ENCODE results near the gene AJM1.
"Not testable (repeated sequence)": the region's sequence is repeated elsewhere in the genome, so short reads cannot be mapped to it uniquely, and the experiment has no call there.

The AJM1 gene

DNA sequence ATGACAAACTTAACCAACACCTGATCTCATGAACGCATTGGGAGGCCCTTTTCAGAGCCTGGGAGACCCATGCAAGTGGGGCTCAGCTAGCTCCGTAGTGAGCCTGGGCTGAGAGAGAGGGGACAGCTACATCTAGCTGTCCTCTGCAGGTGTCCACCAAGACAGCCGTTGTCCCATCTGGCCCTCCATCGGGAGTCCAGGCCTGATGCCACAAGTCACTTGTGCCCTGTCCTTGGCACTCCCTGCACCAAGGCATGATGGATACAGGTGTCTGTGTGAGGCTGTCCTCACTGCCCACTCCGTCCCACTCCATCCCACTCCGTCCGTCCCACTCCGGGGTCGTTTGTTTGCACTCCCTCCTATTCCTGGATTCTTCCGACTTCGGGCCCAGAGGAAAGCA, 26.4 kb downstream of the AJM1 start:
- no peak overlapping the region for H2AFZ ChIP-seq (ENCODE audit: low read depth, low read length)
- peaks cover 4% of the 10 kb centered on the region; the same call in 1 of the 2 replicates for H4K20me1 ChIP-seq (ENCODE audit: insufficient read depth, low read length)
- H3K4me3 ChIP-seq (ENCODE audit: low read length) = no peak overlapping the region
- peaks cover 26% of the 10 kb centered on the region for H3K79me2 ChIP-seq (ENCODE audit: low read length)
- no peak overlapping the region for H3K4me2 ChIP-seq (ENCODE audit: low read length)
- no peaks in the 10 kb centered on the region for H3K27me3 ChIP-seq (ENCODE audit: low read depth, low read length)
- no peak overlapping the region for H3K27ac ChIP-seq (ENCODE audit: low read length)
- peaks cover 23% of the 10 kb centered on the region for H3K36me3 ChIP-seq (replicated peaks; ENCODE audit: low read depth, low read length)
- TF ChIP-seq, protein P1, sequence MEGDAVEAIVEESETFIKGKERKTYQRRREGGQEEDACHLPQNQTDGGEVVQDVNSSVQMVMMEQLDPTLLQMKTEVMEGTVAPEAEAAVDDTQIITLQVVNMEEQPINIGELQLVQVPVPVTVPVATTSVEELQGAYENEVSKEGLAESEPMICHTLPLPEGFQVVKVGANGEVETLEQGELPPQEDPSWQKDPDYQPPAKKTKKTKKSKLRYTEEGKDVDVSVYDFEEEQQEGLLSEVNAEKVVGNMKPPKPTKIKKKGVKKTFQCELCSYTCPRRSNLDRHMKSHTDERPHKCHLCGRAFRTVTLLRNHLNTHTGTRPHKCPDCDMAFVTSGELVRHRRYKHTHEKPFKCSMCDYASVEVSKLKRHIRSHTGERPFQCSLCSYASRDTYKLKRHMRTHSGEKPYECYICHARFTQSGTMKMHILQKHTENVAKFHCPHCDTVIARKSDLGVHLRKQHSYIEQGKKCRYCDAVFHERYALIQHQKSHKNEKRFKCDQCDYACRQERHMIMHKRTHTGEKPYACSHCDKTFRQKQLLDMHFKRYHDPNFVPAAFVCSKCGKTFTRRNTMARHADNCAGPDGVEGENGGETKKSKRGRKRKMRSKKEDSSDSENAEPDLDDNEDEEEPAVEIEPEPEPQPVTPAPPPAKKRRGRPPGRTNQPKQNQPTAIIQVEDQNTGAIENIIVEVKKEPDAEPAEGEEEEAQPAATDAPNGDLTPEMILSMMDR (IDR thresholded peaks at IDR 0.05; ENCODE audit: low read depth, low read length) = no peak
- no peak for TF ChIP-seq EZH2phosphoT487 (IDR thresholded peaks at IDR 0.05; ENCODE audit: low read depth)
- peaks cover 11% of the 10 kb centered on the region; the same call in 1 of the 2 replicates for H3K9me3 ChIP-seq (ENCODE audit: insufficient read depth, low read length)
- peaks cover 8% of the 10 kb centered on the region; the same call in 1 of the 2 replicates for H3K4me1 ChIP-seq (ENCODE audit: low read length)
- no peak overlapping the region for H3K9ac ChIP-seq (ENCODE audit: low read length)

DNA sequence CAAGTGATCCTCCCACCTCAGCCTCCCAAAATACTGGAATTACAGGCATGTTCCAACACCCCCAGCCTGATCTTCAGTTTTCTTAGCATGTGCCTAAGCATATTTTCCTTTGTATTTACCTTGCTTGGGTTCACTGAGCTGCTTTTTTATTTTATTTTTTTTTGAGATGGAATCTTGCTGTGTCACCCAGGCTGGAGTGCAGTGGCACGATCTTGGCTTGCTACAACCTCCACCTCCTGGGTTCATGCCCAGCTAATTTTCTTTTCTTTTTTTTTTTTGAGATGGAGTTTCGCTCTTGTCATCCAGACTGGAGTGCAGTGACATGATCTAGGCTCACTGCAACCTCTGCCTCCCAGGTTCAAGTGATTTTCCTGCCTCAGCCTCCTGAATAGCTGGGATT, 27.3 kb downstream of the AJM1 start:
- not testable (repeated sequence) for H4K20me1 ChIP-seq (ENCODE audit: insufficient read depth, low read length); H3K4me3 ChIP-seq (ENCODE audit: low read length); H3K27ac ChIP-seq (ENCODE audit: low read length); H2AFZ ChIP-seq (ENCODE audit: low read depth, low read length); H3K4me2 ChIP-seq (ENCODE audit: low read length); H3K4me1 ChIP-seq (ENCODE audit: low read length); H3K27me3 ChIP-seq (ENCODE audit: low read depth, low read length); H3K9ac ChIP-seq (ENCODE audit: low read length)
- peaks cover 17% of the 10 kb centered on the region for H3K36me3 ChIP-seq (replicated peaks; ENCODE audit: low read depth, low read length)
- peaks cover 11% of the 10 kb centered on the region; the same call in 1 of the 2 replicates for H3K9me3 ChIP-seq (ENCODE audit: insufficient read depth, low read length)
- peaks cover 19% of the 10 kb centered on the region for H3K79me2 ChIP-seq (ENCODE audit: low read length)

DNA sequence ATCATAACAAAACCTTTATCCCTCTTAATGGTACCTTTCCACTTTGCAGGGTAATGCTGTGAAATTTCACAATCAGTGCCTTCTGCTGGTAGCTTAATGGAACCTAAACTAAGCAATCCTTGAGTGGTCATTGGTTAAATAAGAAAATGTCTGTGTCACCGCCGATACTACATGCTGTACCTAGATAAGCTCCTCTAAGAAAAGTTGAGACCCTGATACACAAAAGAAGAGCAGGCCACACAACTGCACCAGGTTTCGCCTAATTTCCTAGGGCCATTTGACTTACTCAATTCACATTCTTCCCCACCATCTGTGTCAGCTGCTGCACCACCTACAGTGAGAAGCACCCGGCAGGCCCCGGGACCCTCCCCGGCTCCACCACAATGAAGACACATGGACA, 32.9 kb downstream of the AJM1 start:
- H3K27ac ChIP-seq (ENCODE audit: low read length) = no peak overlapping the region
- no peak overlapping the region for H3K9ac ChIP-seq (ENCODE audit: low read length)
- H3K4me3 ChIP-seq (ENCODE audit: low read length) = no peak overlapping the region
- H4K20me1 ChIP-seq (ENCODE audit: insufficient read depth, low read length) = no peaks in the 10 kb centered on the region
- no peak overlapping the region for H2AFZ ChIP-seq (ENCODE audit: low read depth, low read length)
- TF ChIP-seq EZH2phosphoT487 (IDR thresholded peaks at IDR 0.05; ENCODE audit: low read depth) = no peak
- TF ChIP-seq, protein P1 (IDR thresholded peaks at IDR 0.05; ENCODE audit: low read depth, low read length) = no peak
- no peaks in the 10 kb centered on the region for H3K27me3 ChIP-seq (ENCODE audit: low read depth, low read length)
- H3K79me2 ChIP-seq (ENCODE audit: low read length) = no peaks in the 10 kb centered on the region
- no peaks in the 10 kb centered on the region for H3K4me1 ChIP-seq (ENCODE audit: low read length)
- no peak overlapping the region for H3K4me2 ChIP-seq (ENCODE audit: low read length)
- peaks cover 6% of the 10 kb centered on the region; the same call in 1 of the 2 replicates for H3K9me3 ChIP-seq (ENCODE audit: insufficient read depth, low read length)
- no peaks in the 10 kb centered on the region for H3K36me3 ChIP-seq (replicated peaks; ENCODE audit: low read depth, low read length)

DNA sequence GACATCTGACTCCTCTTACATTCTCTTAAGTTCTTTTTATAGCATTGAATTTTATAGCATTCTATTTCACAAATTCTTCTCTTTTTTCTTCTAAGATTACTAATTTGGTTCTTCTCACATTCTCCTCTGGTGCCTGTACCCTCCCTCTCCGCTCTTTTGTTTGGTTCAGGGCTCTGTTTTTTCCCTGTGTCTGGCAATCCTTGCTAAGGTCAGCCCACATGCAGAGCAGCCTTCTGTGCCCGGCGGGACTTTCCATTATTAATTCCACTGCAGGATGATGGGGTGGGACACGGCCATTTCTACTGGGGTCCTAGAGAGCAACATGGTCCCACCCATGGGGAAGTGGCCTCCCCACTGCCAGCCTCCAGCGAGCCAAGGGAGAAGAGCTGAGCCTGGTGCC, 34.2 kb downstream of the AJM1 start:
- TF ChIP-seq, protein P1 (IDR thresholded peaks at IDR 0.05; ENCODE audit: low read depth, low read length) = no peak
- no peak for TF ChIP-seq EZH2phosphoT487 (IDR thresholded peaks at IDR 0.05; ENCODE audit: low read depth)
- Histone ChIP-seq H3K79me2 (ENCODE audit: low read length) (no peaks in the 10 kb centered on the region), H3K9ac (ENCODE audit: low read length) (no peak overlapping the region), H3K36me3 (replicated peaks; ENCODE audit: low read depth, low read length) (no peaks in the 10 kb centered on the region), H3K4me3 (ENCODE audit: low read length) (no peak overlapping the region), H3K9me3 (ENCODE audit: insufficient read depth, low read length) (peaks cover 6% of the 10 kb centered on the region; the same call in 1 of the 2 replicates), H4K20me1 (ENCODE audit: insufficient read depth, low read length) (no peaks in the 10 kb centered on the region), H3K27me3 (ENCODE audit: low read depth, low read length) (no peaks in the 10 kb centered on the region), H3K4me1 (ENCODE audit: low read length) (peaks cover 4% of the 10 kb centered on the region), H3K27ac (ENCODE audit: low read length) (no peak overlapping the region), H2AFZ (ENCODE audit: low read depth, low read length) (no peak overlapping the region), H3K4me2 (ENCODE audit: low read length) (no peak overlapping the region)

Data from OCI-LY3 (cell line).